ENCODE data around the gene FTSJ1. TPM values are rescaled to one million over a fixed set of nuclear protein-coding genes. Genes with fewer than 3 reads are reported as not detected.

The FTSJ1 gene
- total RNA-seq, 1 donor from 2014 or later = 32.2 TPM

DNA sequence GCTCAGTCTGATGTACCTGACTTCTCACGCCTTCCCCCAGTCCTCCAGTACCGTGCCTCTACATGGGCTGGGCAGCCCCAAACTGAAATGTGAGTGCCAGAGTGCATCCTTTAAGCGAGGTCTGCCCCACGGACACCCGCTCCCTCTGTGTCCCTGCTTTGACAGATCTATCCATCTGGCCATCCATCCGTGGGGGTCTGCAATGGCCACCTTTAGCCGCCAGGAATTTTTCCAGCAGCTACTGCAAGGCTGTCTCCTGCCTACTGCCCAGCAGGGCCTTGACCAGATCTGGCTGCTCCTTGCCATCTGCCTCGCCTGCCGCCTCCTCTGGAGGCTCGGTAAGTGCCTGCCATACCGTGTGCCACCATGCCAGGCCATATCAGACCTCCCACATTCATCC lies 33.6 kb downstream of the FTSJ1 start:
- DNase-seq (ENCODE audit: low spot score) = no peak
- peaks cover 3% of the 10 kb centered on the region for H3K4me1 ChIP-seq
- peaks cover 18% of the 10 kb centered on the region for H3K9me3 Mint-ChIP-seq

DNA sequence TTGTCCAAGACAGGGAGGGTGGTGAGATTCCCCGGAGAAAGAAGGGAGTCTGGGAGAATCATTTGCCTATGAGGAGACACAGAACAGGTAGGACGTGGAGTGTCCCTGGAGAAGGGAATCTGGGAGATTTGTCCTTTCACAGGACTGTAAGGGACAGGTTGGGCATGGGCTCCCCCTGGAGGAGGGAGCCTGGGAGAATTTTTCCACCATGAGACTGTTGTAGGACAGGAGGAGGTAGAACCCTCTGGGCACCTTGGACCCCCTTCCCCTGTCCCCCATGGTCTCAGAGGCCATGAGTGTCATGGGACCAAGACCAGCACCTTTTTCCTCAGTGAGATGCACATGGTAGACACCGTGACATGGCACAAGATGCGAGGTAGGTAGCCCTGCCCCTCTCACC lies 35.6 kb downstream of the FTSJ1 start:
- no peak overlapping the region for H2AFZ ChIP-seq (replicated peaks)

More for the DNA sequence above, 33.6 kb downstream of the FTSJ1 start:
- H3K4me1 Mint-ChIP-seq = peaks cover 19% of the 10 kb centered on the region
- H3K27me3 ChIP-seq = no peaks in the 10 kb centered on the region
- no peak overlapping the region for H3K9ac ChIP-seq
- peak overlapping the region; percentile 81 for H3K4me2 ChIP-seq
- H2AFZ ChIP-seq (replicated peaks) = peak overlapping the region; percentile 87
- H3K79me2 ChIP-seq (ENCODE audit: low read depth) = no peaks in the 10 kb centered on the region
- H3F3A ChIP-seq (ENCODE audit: low read depth) = no peaks in the 10 kb centered on the region
- H3K27me3 Mint-ChIP-seq (ENCODE audit: insufficient read depth, low read depth) = peaks cover 11% of the 10 kb centered on the region
- TF ChIP-seq, protein P1, sequence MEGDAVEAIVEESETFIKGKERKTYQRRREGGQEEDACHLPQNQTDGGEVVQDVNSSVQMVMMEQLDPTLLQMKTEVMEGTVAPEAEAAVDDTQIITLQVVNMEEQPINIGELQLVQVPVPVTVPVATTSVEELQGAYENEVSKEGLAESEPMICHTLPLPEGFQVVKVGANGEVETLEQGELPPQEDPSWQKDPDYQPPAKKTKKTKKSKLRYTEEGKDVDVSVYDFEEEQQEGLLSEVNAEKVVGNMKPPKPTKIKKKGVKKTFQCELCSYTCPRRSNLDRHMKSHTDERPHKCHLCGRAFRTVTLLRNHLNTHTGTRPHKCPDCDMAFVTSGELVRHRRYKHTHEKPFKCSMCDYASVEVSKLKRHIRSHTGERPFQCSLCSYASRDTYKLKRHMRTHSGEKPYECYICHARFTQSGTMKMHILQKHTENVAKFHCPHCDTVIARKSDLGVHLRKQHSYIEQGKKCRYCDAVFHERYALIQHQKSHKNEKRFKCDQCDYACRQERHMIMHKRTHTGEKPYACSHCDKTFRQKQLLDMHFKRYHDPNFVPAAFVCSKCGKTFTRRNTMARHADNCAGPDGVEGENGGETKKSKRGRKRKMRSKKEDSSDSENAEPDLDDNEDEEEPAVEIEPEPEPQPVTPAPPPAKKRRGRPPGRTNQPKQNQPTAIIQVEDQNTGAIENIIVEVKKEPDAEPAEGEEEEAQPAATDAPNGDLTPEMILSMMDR (IDR thresholded peaks at IDR 0.05) = no peak
- no peak for TF ChIP-seq EZH2 (IDR thresholded peaks at IDR 0.05)
- TF ChIP-seq EZH2phosphoT487 (IDR thresholded peaks at IDR 0.05) = no peak
- peak overlapping the region; percentile 73 for H3K4me3 ChIP-seq
- H3K36me3 ChIP-seq = no peaks in the 10 kb centered on the region
- H4K20me1 ChIP-seq (ENCODE audit: low read depth) = no peaks in the 10 kb centered on the region
- H3K9me3 ChIP-seq (ENCODE audit: low read depth) = no peaks in the 10 kb centered on the region
- no peak overlapping the region for H3K27ac ChIP-seq
- peaks cover 5% of the 10 kb centered on the region for H3K36me3 Mint-ChIP-seq
- no peak overlapping the region for H3K27ac Mint-ChIP-seq
- peak overlapping the region; percentile 92 for H3K4me3 Mint-ChIP-seq

DNA sequence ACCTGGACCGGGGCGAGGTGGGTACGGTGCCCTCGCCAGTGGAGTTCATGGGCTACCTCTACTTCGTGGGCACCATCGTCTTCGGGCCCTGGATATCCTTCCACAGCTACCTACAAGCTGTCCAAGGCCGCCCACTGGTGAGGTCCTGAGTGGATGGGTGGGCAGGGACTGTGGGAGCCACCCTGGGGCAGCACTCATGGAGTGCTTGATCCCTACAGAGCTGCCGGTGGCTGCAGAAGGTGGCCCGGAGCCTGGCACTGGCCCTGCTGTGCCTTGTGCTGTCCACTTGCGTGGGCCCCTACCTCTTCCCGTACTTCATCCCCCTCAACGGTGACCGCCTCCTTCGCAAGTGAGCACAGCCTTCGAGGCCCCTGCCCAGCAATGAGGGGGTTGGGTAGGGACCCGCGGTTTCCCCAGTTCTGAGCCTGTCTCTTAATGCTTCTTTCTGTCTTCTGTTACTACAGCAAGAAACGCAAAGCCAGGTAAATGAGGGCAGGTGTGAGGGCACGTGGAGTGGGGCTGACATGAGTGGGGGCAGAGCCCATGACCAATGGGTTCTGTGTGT lies 36.5 kb downstream of the FTSJ1 start:
- Mint-ChIP-seq H3K27ac (no peak overlapping the region), H3K9me3 (peaks cover 26% of the 10 kb centered on the region), H3K27me3 (ENCODE audit: insufficient read depth, low read depth) (peaks cover 9% of the 10 kb centered on the region), H3K4me1 (peaks cover 11% of the 10 kb centered on the region), H3K36me3 (peaks cover 9% of the 10 kb centered on the region), H3K4me3 (no peak overlapping the region)
- Histone ChIP-seq H3K79me2 (ENCODE audit: low read depth) (no peaks in the 10 kb centered on the region), H3K4me3 (no peak overlapping the region), H3K4me2 (no peak overlapping the region), H4K20me1 (ENCODE audit: low read depth) (no peaks in the 10 kb centered on the region), H3K27me3 (no peaks in the 10 kb centered on the region), H3F3A (ENCODE audit: low read depth) (no peaks in the 10 kb centered on the region), H3K27ac (no peak overlapping the region), H3K4me1 (peaks cover under 1% of the 10 kb centered on the region), H3K9ac (no peak overlapping the region), H3K36me3 (no peaks in the 10 kb centered on the region), H2AFZ (replicated peaks) (no peak overlapping the region), H3K9me3 (ENCODE audit: low read depth) (no peaks in the 10 kb centered on the region)
- DNase-seq (ENCODE audit: low spot score) = no peak
- no peak for TF ChIP-seq EZH2 (IDR thresholded peaks at IDR 0.05)
- TF ChIP-seq, protein P1 (IDR thresholded peaks at IDR 0.05) = no peak
- TF ChIP-seq EZH2phosphoT487 (IDR thresholded peaks at IDR 0.05) = no peak

More for the DNA sequence above, 35.6 kb downstream of the FTSJ1 start:
- no peak overlapping the region for H3K4me3 ChIP-seq
- peaks cover 3% of the 10 kb centered on the region for H3K4me1 ChIP-seq
- Mint-ChIP-seq H3K27me3 (ENCODE audit: insufficient read depth, low read depth) (peaks cover 11% of the 10 kb centered on the region), H3K27ac (no peak overlapping the region), H3K9me3 (peaks cover 26% of the 10 kb centered on the region), H3K4me1 (peaks cover 16% of the 10 kb centered on the region), H3K4me3 (no peak overlapping the region), H3K36me3 (peaks cover 7% of the 10 kb centered on the region)
- DNase-seq (ENCODE audit: low spot score) = peak; percentile 7
- no peaks in the 10 kb centered on the region for H3F3A ChIP-seq (ENCODE audit: low read depth)
- H3K36me3 ChIP-seq = no peaks in the 10 kb centered on the region
- TF ChIP-seq, protein P1 (IDR thresholded peaks at IDR 0.05) = peak; percentile 30
- TF ChIP-seq EZH2 (IDR thresholded peaks at IDR 0.05) = no peak
- H3K79me2 ChIP-seq (ENCODE audit: low read depth) = no peaks in the 10 kb centered on the region
- H3K9ac ChIP-seq = no peak overlapping the region
- no peak overlapping the region for H3K27ac ChIP-seq
- no peaks in the 10 kb centered on the region for H3K27me3 ChIP-seq
- H3K4me2 ChIP-seq = no peak overlapping the region
- no peaks in the 10 kb centered on the region for H3K9me3 ChIP-seq (ENCODE audit: low read depth)
- no peaks in the 10 kb centered on the region for H4K20me1 ChIP-seq (ENCODE audit: low read depth)

Data from neural progenitor cell (in vitro differentiated cells).